CD4-positive, alpha-beta T cell treated with Interleukin-17A for 1 hour (primary cell): ENCODE results near the gene MYOCD.
"Not testable (repeated sequence)": the region's sequence is repeated elsewhere in the genome, so short reads cannot be mapped to it uniquely, and the experiment has no call there.

Experiments used
- DNase-seq: peaks from one replicate; pipeline ENCODE4 v3.0.0-alpha.2; 2020

Gene MYOCD

GRCh38 chr17:12665263-12666210 is at the start of gene MYOCD:
Gene MYOCD, plus strand, starts transcription at chr17:12665890. Its CDS starts 299 bp downstream, at chr17:12666189.
- no peak for DNase-seq

- no peak for DNase-seq
Observed at GRCh38 chr17:12616161-12616560, 49.5 kb upstream of the MYOCD start.

- DNase-seq: no peak
Observed at GRCh38 chr17:12618557-12618956, 47.1 kb upstream of the MYOCD start.

- DNase-seq: no peak
Observed at GRCh38 chr17:12619459-12620199, 46.1 kb upstream of the MYOCD start.

- no peak for DNase-seq
Observed at GRCh38 chr17:12620200-12620720, 45.4 kb upstream of the MYOCD start.

GRCh38 chr17:12622726-12623125 is 43.0 kb upstream of the MYOCD start:
- no peak for DNase-seq

GRCh38 chr17:12623220-12623848 is 42.4 kb upstream of the MYOCD start:
- DNase-seq: no peak

- DNase-seq: no peak
Observed at GRCh38 chr17:12624211-12624610, 41.5 kb upstream of the MYOCD start.

GRCh38 chr17:12625092-12625491 is 40.6 kb upstream of the MYOCD start:
- DNase-seq: no peak

GRCh38 chr17:12627177-12627629 is 38.5 kb upstream of the MYOCD start:
- DNase-seq: no peak

GRCh38 chr17:12627781-12628451 is 37.8 kb upstream of the MYOCD start:
- DNase-seq: no peak

- DNase-seq: no peak
Observed at GRCh38 chr17:12631076-12631475, 34.6 kb upstream of the MYOCD start.

- DNase-seq: no peak
Observed at GRCh38 chr17:12632785-12633184, 32.9 kb upstream of the MYOCD start.

- DNase-seq: no peak
Observed at GRCh38 chr17:12634789-12635414, 30.8 kb upstream of the MYOCD start.

GRCh38 chr17:12635996-12636395 is 29.7 kb upstream of the MYOCD start:
- DNase-seq: not testable (repeated sequence)

GRCh38 chr17:12637015-12637414 is 28.7 kb upstream of the MYOCD start:
- DNase-seq: no peak

GRCh38 chr17:12637745-12638651 is 27.7 kb upstream of the MYOCD start:
- DNase-seq: no peak

GRCh38 chr17:12640364-12640763 is 25.3 kb upstream of the MYOCD start:
- DNase-seq: no peak

- DNase-seq: no peak
Observed at GRCh38 chr17:12641084-12641483, 24.6 kb upstream of the MYOCD start.

GRCh38 chr17:12642034-12642433 is 23.7 kb upstream of the MYOCD start:
- no peak for DNase-seq

- no peak for DNase-seq
Observed at GRCh38 chr17:12643822-12644221, 21.9 kb upstream of the MYOCD start.
